Right ventricle myocardium superior (tissue), 1 donor: Measurements from ENCODE around the gene PAX2. TPM values are rescaled to one million over a fixed set of nuclear protein-coding genes. Genes with fewer than 3 reads are reported as not detected.

Source experiments
- ATAC-seq: fragments of 200-7000 bp; cut with Tn5 transposase; one replicate; pipeline ENCODE4 v1.9.1; 2020; ENCODE audit warnings: mild to moderate bottlenecking; ENCODE audit not compliant: poor library complexity
- DNase-seq: peaks from one replicate; pipeline ENCODE4 v3.0.0-alpha.2; 2020
- intact Hi-C: fragments of 100-400 bp; cut with DNase I; formaldehyde crosslinking; loops from one replicate; pipeline ENCODE4 v1.11.2; 2022
- total RNA-seq: library from RNA; stranded (reverse); fragmentation: NEBNext Ultra II Directional; extraction: Animal tissue kit (Norgen Biotek cat#: 25700); gene quantifications from one replicate; pipeline ENCODE4 v1.2.1, GENCODE V29; 2021
- donor health status: DM: no; HTN: yes; CAD: no; lungs with severe emphysema.

The PAX2 gene
- total RNA-seq, 1 donor from 2014 or later, result not detected

- no peak for ATAC-seq
- intact Hi-C loops, result no loop called here
- peak; percentile 46 for DNase-seq
These were observed 30.0 kb downstream of the PAX2 start for GRCh38 chr10:100775386-100775785.

- DNase-seq, result no peak
- intact Hi-C loops, result no loop called here
- no peak for ATAC-seq
These were observed 30.5 kb downstream of the PAX2 start for GRCh38 chr10:100775871-100776270.

DNA sequence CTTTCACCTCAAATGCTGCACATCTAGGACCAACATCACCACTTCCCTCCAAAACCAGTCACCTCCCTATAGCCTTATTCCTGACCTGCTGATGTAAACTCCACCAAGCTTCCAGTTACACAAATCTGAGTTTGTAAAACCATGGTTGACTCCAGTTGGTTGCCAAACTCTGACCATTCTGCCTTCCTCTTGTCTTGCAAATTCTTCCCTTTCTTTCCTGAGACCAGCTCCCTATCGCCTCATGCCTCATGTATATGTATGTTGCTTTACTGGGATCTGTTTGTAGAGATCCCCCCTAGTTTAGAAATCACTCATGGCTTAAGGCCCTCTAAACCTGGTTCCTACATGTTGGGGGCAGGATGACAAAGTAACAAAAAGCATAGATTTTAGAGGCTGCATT, 31.3 kb downstream of the PAX2 start:
- DNase-seq (no peak), ATAC-seq (no peak)
- intact Hi-C loops, result no loop called here

DNA sequence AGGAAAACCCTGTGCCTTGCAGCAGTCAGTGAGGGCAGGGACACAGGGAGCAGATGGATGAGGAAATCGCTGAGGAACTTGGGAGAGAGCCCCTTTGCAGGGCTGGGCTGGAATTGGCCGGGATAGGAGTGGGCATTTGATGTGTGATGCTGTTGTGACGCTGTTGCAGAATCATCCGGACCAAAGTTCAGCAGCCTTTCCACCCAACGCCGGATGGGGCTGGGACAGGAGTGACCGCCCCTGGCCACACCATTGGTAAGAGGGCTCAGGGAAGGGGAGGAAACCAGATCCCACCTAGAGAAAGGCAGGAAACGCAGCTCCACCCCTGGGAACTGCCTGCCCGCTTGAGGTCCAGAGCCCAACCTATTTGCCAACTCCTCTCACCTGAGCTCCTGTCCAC, 33.9 kb downstream of the PAX2 start:
- no peak for ATAC-seq
- intact Hi-C loops, result no loop called here
- DNase-seq, result no peak

GRCh38 chr10:100780324-100780723, 34.9 kb downstream of the PAX2 start:
- no peak for ATAC-seq
- intact Hi-C loops, result no loop called here
- no peak for DNase-seq

- ATAC-seq, result no peak
- intact Hi-C loops, result no loop called here
- DNase-seq, result no peak
These were observed 35.8 kb downstream of the PAX2 start for GRCh38 chr10:100781145-100781665.

GRCh38 chr10:100782461-100783244, 37.3 kb downstream of the PAX2 start:
- DNase-seq (no peak), ATAC-seq (no peak)
- intact Hi-C loops, result no loop called here

- DNase-seq, result no peak
- intact Hi-C loops, result no loop called here
- ATAC-seq, result no peak
These were observed 38.7 kb downstream of the PAX2 start for GRCh38 chr10:100784126-100784525.

DNA sequence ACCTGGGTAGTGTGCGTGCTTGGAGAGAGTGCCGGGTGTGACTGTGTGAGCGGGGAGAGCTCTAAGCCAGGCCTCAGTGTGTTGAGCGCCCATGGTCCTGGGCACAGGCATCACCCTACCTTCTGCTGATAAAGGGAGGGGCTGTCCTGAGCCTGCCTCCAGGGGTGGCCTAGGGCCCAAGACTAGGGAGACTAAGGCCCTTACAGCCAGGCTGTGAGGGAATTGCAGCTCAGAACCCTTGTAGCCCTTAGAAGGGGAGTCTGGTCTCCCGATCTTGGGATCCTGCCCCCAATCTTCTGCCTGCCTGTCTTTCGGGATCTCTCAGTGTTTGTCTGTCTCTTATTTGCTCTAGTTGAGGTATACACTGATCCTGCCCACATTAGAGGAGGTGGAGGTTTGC, 41.2 kb downstream of the PAX2 start:
- intact Hi-C loops, result no loop called here
- DNase-seq (no peak), ATAC-seq (no peak)

GRCh38 chr10:100788002-100788903, 42.9 kb downstream of the PAX2 start:
- intact Hi-C loops, result no loop called here
- ATAC-seq, result no peak
- no peak for DNase-seq

GRCh38 chr10:100790761-100791208, 45.4 kb downstream of the PAX2 start:
- no peak for ATAC-seq
- intact Hi-C loops, result no loop called here
- no peak for DNase-seq

- DNase-seq, result no peak
- intact Hi-C loops, result no loop called here
- ATAC-seq, result no peak
These were observed 46.1 kb downstream of the PAX2 start for GRCh38 chr10:100791369-100792058.

- intact Hi-C loops, result no loop called here
- ATAC-seq (no peak), DNase-seq (no peak)
These were observed 47.2 kb downstream of the PAX2 start for GRCh38 chr10:100792574-100792973.

- ATAC-seq (no peak), DNase-seq (no peak)
- intact Hi-C loops, result no loop called here
These were observed 47.7 kb downstream of the PAX2 start for GRCh38 chr10:100793055-100793454.

DNA sequence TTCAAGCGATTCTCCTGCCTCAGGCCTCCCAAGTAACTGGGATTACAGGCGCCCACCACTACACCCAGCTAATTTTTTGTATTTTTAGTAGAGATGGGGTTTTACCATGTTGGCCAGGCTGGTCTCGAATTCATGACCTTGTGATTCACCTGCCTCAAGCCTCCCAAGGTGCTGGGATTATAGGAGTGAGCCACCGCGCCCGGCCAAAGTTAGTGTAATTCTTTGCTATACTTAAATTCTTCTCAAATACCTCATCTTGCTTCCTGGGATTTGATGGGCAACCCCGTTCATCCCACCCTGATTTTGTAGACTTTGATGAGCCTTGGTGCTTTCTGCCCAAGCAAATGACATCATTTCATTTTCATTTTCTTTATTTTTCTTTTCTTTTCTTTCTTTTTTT, 54.5 kb downstream of the PAX2 start:
- ATAC-seq, result no peak
- DNase-seq, result no peak
- intact Hi-C loops, result no loop called here

GRCh38 chr10:100800931-100801330, 55.5 kb downstream of the PAX2 start:
- intact Hi-C loops, result no loop called here
- ATAC-seq (no peak), DNase-seq (no peak)

- intact Hi-C loops, result no loop called here
- DNase-seq (no peak), ATAC-seq (no peak)
These were observed 56.8 kb downstream of the PAX2 start for GRCh38 chr10:100802196-100802595.

- DNase-seq (no peak), ATAC-seq (no peak)
- intact Hi-C loops, result no loop called here
These were observed 57.2 kb downstream of the PAX2 start for GRCh38 chr10:100802607-100803006.

- intact Hi-C loops, result no loop called here
- ATAC-seq, result no peak
- no peak for DNase-seq
These were observed 58.1 kb downstream of the PAX2 start for GRCh38 chr10:100803492-100803891.
